ENCODE measurements around the gene ERH.

- TF ChIP-seq, protein P1, sequence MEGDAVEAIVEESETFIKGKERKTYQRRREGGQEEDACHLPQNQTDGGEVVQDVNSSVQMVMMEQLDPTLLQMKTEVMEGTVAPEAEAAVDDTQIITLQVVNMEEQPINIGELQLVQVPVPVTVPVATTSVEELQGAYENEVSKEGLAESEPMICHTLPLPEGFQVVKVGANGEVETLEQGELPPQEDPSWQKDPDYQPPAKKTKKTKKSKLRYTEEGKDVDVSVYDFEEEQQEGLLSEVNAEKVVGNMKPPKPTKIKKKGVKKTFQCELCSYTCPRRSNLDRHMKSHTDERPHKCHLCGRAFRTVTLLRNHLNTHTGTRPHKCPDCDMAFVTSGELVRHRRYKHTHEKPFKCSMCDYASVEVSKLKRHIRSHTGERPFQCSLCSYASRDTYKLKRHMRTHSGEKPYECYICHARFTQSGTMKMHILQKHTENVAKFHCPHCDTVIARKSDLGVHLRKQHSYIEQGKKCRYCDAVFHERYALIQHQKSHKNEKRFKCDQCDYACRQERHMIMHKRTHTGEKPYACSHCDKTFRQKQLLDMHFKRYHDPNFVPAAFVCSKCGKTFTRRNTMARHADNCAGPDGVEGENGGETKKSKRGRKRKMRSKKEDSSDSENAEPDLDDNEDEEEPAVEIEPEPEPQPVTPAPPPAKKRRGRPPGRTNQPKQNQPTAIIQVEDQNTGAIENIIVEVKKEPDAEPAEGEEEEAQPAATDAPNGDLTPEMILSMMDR (conservative IDR thresholded peaks at IDR 0.05 in 1 of 2, IDR thresholded peaks at IDR 0.05 in 1 of 2; ENCODE audit: extremely low read depth in 1 of 2, insufficient read depth in 1 of 2, low read depth in 1 of 2, low read length in 2 of 2) = no peak
- TF ChIP-seq EZH2 (IDR thresholded peaks at IDR 0.05; ENCODE audit: borderline replicate concordance, low read length) = no peak
These were observed 43.8 kb upstream of the ERH start for GRCh38 chr14:69441948-69442347.
